HUES64 (cell line): Measurements from ENCODE around the gene SH3RF1.

Experiments
- H3K27ac ChIP-seq: 2 replicates; pipeline ENCODE4 v1.7.0; 2013; ENCODE audit warnings: low read depth, low read length, inconsistent platforms
- H3K27me3 ChIP-seq: 2 replicates; pipeline ENCODE4 v1.6.1; 2013; ENCODE audit warnings: mild to moderate bottlenecking, low read length; ENCODE audit not compliant: insufficient read depth
- H3K36me3 ChIP-seq: 2 replicates; pipeline ENCODE4 v1.6.1; 2013; ENCODE audit warnings: mild to moderate bottlenecking, low read length; ENCODE audit not compliant: insufficient read depth
- H3K4me1 ChIP-seq: 2 replicates; pipeline ENCODE4 v1.6.1; 2013; ENCODE audit warnings: mild to moderate bottlenecking, low read length, moderate library complexity; ENCODE audit not compliant: insufficient read depth
- H3K4me3 ChIP-seq: 2 replicates; pipeline ENCODE4 v1.5.1; 2013; ENCODE audit warnings: mild to moderate bottlenecking, low read length, moderate library complexity
- H3K9ac ChIP-seq: 2 replicates; pipeline ENCODE4 v1.6.1; 2013; ENCODE audit warnings: mild to moderate bottlenecking, low read depth, low read length
- H3K9me3 ChIP-seq: 2 replicates; pipeline ENCODE4 v1.6.1; 2013; ENCODE audit warnings: low read depth, low read length; ENCODE audit not compliant: insufficient read depth
- WGBS: fragments of 150-250, 120-280 bp; methylation state at CpG from one replicate; pipeline ENCODE4 v1.1.7; 2013; ENCODE audit warnings: missing lambda C conversion rate; 5-methylcytosine and 5-hydroxymethylcytosine counted together

Gene SH3RF1

DNA sequence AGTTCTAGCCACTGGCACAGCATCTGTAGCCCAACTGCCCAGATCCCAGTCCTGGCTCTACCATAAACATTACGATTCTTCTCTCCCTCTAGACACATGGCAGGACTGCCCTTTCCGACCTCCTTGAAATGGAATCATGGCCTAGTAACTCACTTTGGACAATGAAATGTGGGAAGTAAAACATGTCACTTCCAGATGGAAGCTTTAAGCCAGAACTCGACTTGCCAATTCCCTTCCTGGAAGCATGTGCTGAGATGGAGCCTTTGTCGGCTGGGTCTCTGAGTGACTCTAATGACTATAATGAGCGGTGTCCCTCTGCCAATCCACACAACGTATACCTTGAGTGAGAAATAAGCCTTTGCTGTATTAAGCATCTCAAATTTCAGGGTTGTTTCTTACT, 34.7 kb downstream of the SH3RF1 start:
- no peak overlapping the region for H3K4me3 ChIP-seq
- H3K4me1 ChIP-seq, result peaks cover 13% of the 10 kb centered on the region

DNA sequence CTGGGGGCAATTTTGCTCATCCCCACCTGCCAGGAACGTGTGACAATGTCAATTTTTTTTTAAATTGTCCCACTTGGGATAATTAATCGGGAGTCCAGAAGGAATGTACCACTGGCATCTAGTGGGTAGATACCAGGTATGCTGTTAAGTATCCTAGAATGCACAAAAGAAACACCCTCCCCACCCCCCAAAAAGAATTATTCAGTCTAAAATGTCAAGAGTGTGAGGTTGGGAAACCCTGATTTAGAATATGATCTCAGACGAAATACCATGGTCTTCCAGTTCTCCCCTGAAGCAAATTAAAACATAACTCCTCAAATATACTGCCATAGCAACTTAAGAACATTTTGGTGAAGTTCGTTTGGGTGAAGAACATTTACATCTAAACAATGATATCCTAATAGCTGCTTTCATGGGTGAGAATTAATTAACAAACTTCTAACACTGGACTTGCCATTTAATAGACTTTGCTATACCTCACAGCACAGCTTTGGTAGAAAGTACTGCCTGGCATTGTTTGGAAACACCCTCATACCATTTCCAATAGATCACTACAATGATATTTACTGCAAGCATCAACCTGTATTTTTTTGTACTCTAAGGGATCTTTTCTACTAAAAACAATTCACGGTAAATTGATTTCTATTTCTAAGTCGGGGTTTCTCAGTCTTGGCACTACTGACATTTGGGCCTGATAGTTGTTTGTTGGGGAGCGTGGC, 36.5 kb downstream of the SH3RF1 start:
- H3K27me3 ChIP-seq, result no peaks in the 10 kb centered on the region
- H3K4me1 ChIP-seq, result peaks cover 20% of the 10 kb centered on the region
- WGBS, result 89% methylated on average over 7 of the region's 7 CpGs
- no peak overlapping the region for H3K4me3 ChIP-seq
- no peaks in the 10 kb centered on the region for H3K36me3 ChIP-seq
- no peak overlapping the region for H3K9ac ChIP-seq
- no peak overlapping the region for H3K27ac ChIP-seq
- no peaks in the 10 kb centered on the region for H3K9me3 ChIP-seq

More for the DNA sequence above, 34.7 kb downstream of the SH3RF1 start:
- Histone ChIP-seq H3K9me3 (no peaks in the 10 kb centered on the region), H3K36me3 (no peaks in the 10 kb centered on the region), H3K9ac (no peak overlapping the region), H3K27me3 (no peaks in the 10 kb centered on the region), H3K27ac (no peak overlapping the region)
- WGBS, result 94% methylated on average over 5 of the region's 6 CpGs

DNA sequence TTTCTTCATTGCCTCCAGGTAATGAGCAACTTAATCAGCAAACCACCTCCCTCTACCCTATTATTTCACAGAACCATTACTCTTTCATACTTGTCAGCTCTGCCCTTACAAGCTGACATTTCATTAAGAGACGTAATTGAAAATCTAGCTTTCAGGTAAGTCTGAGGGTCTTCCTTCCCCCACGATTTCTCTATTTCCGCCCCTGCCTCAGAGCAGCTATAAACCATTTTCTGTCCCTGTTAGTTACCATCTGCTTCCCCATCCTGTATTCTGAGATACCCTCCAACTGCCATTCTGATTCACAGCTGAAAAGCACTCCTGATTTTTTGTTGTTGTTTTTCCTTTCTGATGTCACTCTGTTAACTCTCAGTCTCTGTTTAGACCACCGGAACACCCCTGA, 37.1 kb downstream of the SH3RF1 start:
- Histone ChIP-seq H3K36me3 (no peaks in the 10 kb centered on the region), H3K4me1 (peaks cover 21% of the 10 kb centered on the region), H3K9ac (no peak overlapping the region), H3K27me3 (no peaks in the 10 kb centered on the region), H3K27ac (no peak overlapping the region), H3K4me3 (no peak overlapping the region), H3K9me3 (no peaks in the 10 kb centered on the region)
- WGBS, result 91% methylated on average over 4 of the region's 4 CpGs

DNA sequence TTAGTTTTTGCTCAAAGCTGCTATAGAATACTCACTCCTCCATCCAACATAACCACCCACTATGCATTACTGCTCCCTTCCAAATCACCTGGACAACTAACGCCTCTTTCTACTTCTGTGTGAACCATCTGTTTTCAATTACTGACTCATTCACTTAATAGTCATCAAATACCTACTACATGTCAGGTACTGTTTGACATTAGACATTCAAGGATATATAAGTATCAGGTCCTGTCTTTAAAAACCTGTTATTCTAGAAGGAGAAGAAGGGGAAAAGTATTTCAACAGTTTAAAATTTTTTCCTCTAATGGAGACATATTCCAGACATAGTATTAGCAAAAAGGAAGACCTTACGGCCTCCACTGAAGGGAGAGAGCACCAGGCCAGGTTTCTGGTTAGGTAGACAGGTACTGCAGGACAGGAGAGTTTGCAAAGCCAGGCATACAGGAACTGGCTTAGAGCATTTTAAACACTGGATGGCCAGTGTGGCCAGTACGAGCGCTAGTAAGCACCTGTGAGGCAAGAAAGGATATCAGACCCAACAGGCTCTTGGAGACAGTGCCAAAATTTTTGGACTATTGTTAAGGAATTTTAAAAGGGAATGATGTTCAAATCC, 39.0 kb downstream of the SH3RF1 start:
- Histone ChIP-seq H3K9me3 (no peaks in the 10 kb centered on the region), H3K4me1 (peaks cover 21% of the 10 kb centered on the region), H3K27me3 (no peaks in the 10 kb centered on the region), H3K36me3 (no peaks in the 10 kb centered on the region), H3K4me3 (no peak overlapping the region), H3K27ac (no peak overlapping the region), H3K9ac (no peak overlapping the region)
- 84% methylated on average over 4 of the region's 4 CpGs for WGBS

DNA sequence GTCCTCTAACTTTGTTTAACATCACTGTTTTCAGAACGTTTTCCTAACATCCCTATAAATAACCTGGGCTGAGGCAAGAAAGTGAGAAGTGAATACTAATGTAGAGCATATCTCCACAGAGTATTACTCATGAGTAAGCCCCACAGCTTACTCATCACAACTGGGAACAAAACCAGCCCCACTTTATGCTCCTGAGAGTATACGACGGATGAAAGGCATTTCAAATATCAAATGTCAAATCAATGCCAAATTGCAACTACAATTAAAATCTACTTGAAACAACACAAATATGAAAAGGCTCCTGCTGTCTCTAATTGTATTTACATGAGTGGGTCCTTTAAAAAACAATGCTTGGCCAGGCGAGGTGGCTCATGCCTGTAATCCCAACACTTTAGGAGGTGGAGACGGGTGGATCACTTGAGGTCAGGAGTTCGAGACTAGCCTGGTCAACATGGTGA, 41.2 kb downstream of the SH3RF1 start:
- Histone ChIP-seq H3K27ac (peak overlapping the region; percentile 57), H3K27me3 (no peaks in the 10 kb centered on the region), H3K36me3 (no peaks in the 10 kb centered on the region), H3K9me3 (no peaks in the 10 kb centered on the region), H3K9ac (no peak overlapping the region), H3K4me3 (no peak overlapping the region), H3K4me1 (peaks cover 25% of the 10 kb centered on the region)
- 74% methylated on average over 5 of the region's 6 CpGs for WGBS

DNA sequence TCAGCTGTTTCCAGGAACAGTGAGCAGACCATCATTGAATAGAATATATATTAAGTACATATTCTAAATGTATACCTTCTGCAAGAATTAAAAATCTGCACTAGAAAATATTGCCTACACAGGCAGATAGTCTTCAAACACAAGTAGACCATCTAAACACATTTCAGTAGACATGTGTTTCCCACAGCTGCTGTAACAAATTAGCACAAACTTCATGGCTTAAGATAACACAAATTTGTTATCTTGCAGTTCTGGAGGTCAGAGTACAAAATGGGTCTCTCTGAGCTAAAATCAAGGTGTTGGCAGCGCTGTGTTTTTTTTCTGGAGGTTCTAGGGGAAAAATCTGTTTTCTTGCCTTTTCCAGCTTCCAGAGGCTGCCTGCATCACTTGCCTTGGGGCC, 42.7 kb downstream of the SH3RF1 start:
- WGBS, result 91% methylated on average over 1 of the region's 1 CpG
- Histone ChIP-seq H3K4me1 (peaks cover 19% of the 10 kb centered on the region; the same call in 1 of the 2 replicates), H3K27ac (no peak overlapping the region), H3K27me3 (no peaks in the 10 kb centered on the region), H3K9ac (no peak overlapping the region), H3K9me3 (no peaks in the 10 kb centered on the region), H3K36me3 (no peaks in the 10 kb centered on the region), H3K4me3 (no peak overlapping the region)

DNA sequence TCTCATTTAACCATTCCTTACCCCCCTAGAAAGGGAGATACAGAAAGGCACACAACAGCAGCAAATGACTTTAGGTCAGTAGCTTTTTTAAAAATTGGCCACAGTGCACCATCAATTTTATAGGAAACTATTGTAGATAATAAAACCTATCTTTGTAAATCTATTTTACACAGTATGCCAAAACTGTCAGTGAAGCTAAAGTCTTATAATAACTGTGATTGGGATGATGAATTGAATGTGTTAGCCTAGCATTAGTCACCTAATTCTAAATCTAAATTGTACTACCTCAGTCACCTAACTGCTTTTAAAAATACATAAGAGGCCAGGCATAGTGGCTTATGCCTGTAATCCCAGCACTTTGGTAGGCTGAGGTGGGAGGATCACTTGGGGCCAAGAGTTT, 44.2 kb downstream of the SH3RF1 start:
- no peak overlapping the region for H3K4me3 ChIP-seq
- peaks cover 19% of the 10 kb centered on the region; the same call in 1 of the 2 replicates for H3K4me1 ChIP-seq
- H3K9me3 ChIP-seq, result no peaks in the 10 kb centered on the region
- H3K27me3 ChIP-seq, result no peaks in the 10 kb centered on the region
- no peak overlapping the region for H3K9ac ChIP-seq
- no peak overlapping the region for H3K27ac ChIP-seq
- no peaks in the 10 kb centered on the region for H3K36me3 ChIP-seq

DNA sequence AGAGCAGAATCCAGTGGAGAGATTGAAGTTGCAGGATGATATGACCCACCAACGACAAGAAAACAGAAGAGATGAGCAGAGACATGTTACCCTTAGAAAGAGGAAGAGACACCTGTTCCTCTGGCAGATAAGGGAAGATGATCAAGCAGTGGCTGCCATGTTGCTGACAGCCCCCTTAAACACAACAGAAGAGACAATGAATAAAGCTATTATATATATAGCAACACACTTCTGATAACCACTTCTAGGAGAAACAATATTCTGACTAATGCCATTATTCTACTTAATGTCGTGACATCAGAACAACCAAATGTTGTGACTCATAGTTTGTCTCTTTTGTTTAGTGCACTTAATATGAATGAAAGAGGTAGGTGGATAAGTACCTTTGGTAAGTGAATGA, 44.9 kb downstream of the SH3RF1 start:
- Histone ChIP-seq H3K4me3 (no peak overlapping the region), H3K36me3 (no peaks in the 10 kb centered on the region), H3K9ac (no peak overlapping the region), H3K27me3 (no peaks in the 10 kb centered on the region), H3K27ac (no peak overlapping the region), H3K4me1 (peaks cover 19% of the 10 kb centered on the region; the same call in 1 of the 2 replicates), H3K9me3 (no peaks in the 10 kb centered on the region)
- WGBS, result 44% methylated on average over 1 of the region's 2 CpGs

DNA sequence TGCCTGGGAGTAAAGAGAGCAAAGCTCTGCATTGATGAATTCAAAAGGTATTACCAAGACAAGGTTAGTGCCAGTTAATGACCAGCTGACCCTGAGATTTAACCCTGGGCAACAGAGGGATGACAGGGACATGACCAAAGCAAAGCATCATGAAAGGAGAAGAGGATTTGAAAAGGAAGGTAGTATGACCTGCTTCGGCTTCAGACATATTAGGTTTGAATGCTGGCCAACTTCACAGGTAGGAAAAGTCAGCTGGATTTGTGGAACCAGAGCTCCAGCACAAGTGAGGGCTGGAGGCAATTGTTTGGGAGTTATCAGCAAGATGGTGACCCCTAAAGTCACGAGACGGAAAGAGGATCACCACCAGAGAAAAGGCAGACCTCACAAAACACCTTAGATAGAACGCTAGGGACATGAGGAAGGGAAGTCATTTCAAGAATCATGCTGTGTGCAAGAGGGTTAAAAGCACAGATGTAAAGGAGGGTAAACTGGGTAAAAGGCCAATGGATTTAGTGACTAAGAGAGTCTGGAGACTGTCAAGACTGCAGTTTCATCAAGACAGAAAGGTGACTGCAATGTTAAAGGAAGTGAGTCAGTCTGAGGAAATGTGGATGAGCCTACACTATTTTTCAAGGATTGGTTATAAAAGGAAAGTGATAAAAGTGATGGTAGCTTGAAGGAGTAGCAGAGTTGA, 45.6 kb downstream of the SH3RF1 start:
- H3K36me3 ChIP-seq, result no peaks in the 10 kb centered on the region
- no peak overlapping the region for H3K4me3 ChIP-seq
- no peaks in the 10 kb centered on the region for H3K27me3 ChIP-seq
- no peaks in the 10 kb centered on the region for H3K9me3 ChIP-seq
- H3K27ac ChIP-seq, result no peak overlapping the region
- no peak overlapping the region for H3K9ac ChIP-seq
- 92% methylated on average over 4 of the region's 4 CpGs for WGBS
- H3K4me1 ChIP-seq, result peaks cover 23% of the 10 kb centered on the region; the same call in 1 of the 2 replicates

DNA sequence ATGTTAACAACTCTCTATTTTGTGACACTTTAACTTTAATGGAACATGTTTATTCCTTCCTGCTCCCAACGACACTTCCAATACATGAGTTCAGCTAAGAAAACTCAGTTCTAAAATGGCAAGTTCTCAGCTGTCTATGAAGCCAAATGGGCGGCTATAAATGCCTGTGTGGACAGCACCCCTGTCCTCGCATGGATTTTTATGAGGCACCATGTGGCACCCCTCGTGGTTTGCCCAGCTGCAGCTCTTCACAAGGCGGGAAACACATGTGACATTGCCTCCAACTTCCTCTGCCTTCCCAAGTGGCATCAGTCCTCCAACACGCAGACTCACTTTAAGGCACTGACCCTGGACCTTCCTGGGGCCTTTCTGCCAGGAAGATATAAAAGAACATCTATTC, 48.0 kb downstream of the SH3RF1 start:
- Histone ChIP-seq H3K27ac (no peak overlapping the region), H3K27me3 (no peaks in the 10 kb centered on the region), H3K36me3 (no peaks in the 10 kb centered on the region), H3K4me3 (no peak overlapping the region), H3K9ac (no peak overlapping the region), H3K9me3 (no peaks in the 10 kb centered on the region), H3K4me1 (peaks cover 21% of the 10 kb centered on the region; the same call in 1 of the 2 replicates)
- 97% methylated on average over 6 of the region's 6 CpGs for WGBS

DNA sequence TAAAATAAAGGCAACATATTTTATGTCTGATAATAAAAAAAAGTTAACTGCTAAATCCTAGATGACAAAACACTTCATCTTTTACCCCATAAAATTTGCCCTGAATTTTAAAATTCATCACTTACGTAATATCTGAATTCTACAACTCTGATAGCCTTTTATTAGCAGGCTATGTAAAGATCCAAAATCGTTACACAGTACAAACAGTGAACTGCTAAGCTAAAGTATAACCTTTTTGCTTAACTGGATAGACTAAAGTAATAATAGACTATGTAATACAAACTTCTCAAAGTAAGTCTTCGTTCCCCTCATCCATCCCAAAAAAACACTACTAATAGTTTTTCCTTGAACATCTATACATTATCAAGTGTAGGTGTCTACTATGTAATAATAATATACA, 49.1 kb downstream of the SH3RF1 start:
- no peak overlapping the region for H3K4me3 ChIP-seq
- no peaks in the 10 kb centered on the region for H3K27me3 ChIP-seq
- H3K27ac ChIP-seq, result no peak overlapping the region
- no peaks in the 10 kb centered on the region for H3K9me3 ChIP-seq
- H3K9ac ChIP-seq, result no peak overlapping the region
- H3K4me1 ChIP-seq, result peaks cover 21% of the 10 kb centered on the region; the same call in 1 of the 2 replicates
- WGBS, result 97% methylated on average over 2 of the region's 3 CpGs
- H3K36me3 ChIP-seq, result no peaks in the 10 kb centered on the region
